Measurements from ENCODE around the gene BAK1.

Gene BAK1

GRCh38 chr6:33577106-33577535 lies 3.0 kb downstream of the BAK1 start:
- Histone ChIP-seq H3K27me3 (ENCODE audit: control insufficient read depth in 1 of 2, insufficient read depth in 2 of 2, low read length in 2 of 2) (no peaks in the 10 kb centered on the region), H3K9me3 (ENCODE audit: control insufficient read depth in 1 of 2, low read length in 2 of 2) (no peaks in the 10 kb centered on the region), H3K36me3 (ENCODE audit: control insufficient read depth in 1 of 2, insufficient read depth in 2 of 2, low read length in 2 of 2) (peaks cover 21 to 35% of the 10 kb centered on the region in 2 donors), H3K27ac (ENCODE audit: low read depth, low read length) (peak overlapping the region; percentile 96), H3K4me3 (ENCODE audit: low read depth in 1 of 2, low read length in 2 of 2) (peak overlapping the region; percentile 94 to 100), H3K4me1 (ENCODE audit: control insufficient read depth in 1 of 2, insufficient read depth in 2 of 2, low read length in 2 of 2) (peaks cover 19 to 27% of the 10 kb centered on the region in 2 donors), H3K9ac (ENCODE audit: low read depth in 1 of 2, low read length in 2 of 2) (peak overlapping the region; percentile 96 to 100)

GRCh38 chr6:33576668-33577067 lies 3.4 kb downstream of the BAK1 start:
- peak overlapping the region; percentile 50 to 62 for H3K4me3 ChIP-seq (ENCODE audit: low read depth in 1 of 2, low read length in 2 of 2)
- peaks cover 24 to 36% of the 10 kb centered on the region in 2 donors for H3K36me3 ChIP-seq (ENCODE audit: control insufficient read depth in 1 of 2, insufficient read depth in 2 of 2, low read length in 2 of 2)
- peak overlapping the region; percentile 96 for H3K27ac ChIP-seq (ENCODE audit: low read depth, low read length)
- no peaks in the 10 kb centered on the region for H3K9me3 ChIP-seq (ENCODE audit: control insufficient read depth in 1 of 2, low read length in 2 of 2)
- peaks cover 23 to 30% of the 10 kb centered on the region in 2 donors for H3K4me1 ChIP-seq (ENCODE audit: control insufficient read depth in 1 of 2, insufficient read depth in 2 of 2, low read length in 2 of 2)
- peak overlapping the region; percentile 69 to 100 for H3K9ac ChIP-seq (ENCODE audit: low read depth in 1 of 2, low read length in 2 of 2)
- H3K27me3 ChIP-seq (ENCODE audit: control insufficient read depth in 1 of 2, insufficient read depth in 2 of 2, low read length in 2 of 2): no peaks in the 10 kb centered on the region

GRCh38 chr6:33575211-33575610 lies 4.9 kb downstream of the BAK1 start:
- no peaks in the 10 kb centered on the region for H3K9me3 ChIP-seq (ENCODE audit: control insufficient read depth in 1 of 2, low read length in 2 of 2)
- H3K27me3 ChIP-seq (ENCODE audit: control insufficient read depth in 1 of 2, insufficient read depth in 2 of 2, low read length in 2 of 2): no peaks in the 10 kb centered on the region
- peaks cover 31 to 40% of the 10 kb centered on the region in 2 donors for H3K4me1 ChIP-seq (ENCODE audit: control insufficient read depth in 1 of 2, insufficient read depth in 2 of 2, low read length in 2 of 2)
- peaks cover 24 to 36% of the 10 kb centered on the region in 2 donors for H3K36me3 ChIP-seq (ENCODE audit: control insufficient read depth in 1 of 2, insufficient read depth in 2 of 2, low read length in 2 of 2)
- H3K27ac ChIP-seq (ENCODE audit: low read depth, low read length): no peak overlapping the region
- H3K9ac ChIP-seq (ENCODE audit: low read depth in 1 of 2, low read length in 2 of 2): no peak overlapping the region
- H3K4me3 ChIP-seq (ENCODE audit: low read depth in 1 of 2, low read length in 2 of 2): no peak overlapping the region

- no peaks in the 10 kb centered on the region for H3K9me3 ChIP-seq (ENCODE audit: control insufficient read depth in 1 of 2, low read length in 2 of 2)
- peak overlapping the region; percentile 85 to 93 for H3K4me3 ChIP-seq (ENCODE audit: low read depth in 1 of 2, low read length in 2 of 2)
- no peaks in the 10 kb centered on the region for H3K27me3 ChIP-seq (ENCODE audit: control insufficient read depth in 1 of 2, insufficient read depth in 2 of 2, low read length in 2 of 2)
- peaks cover 23 to 34% of the 10 kb centered on the region in 2 donors for H3K36me3 ChIP-seq (ENCODE audit: control insufficient read depth in 1 of 2, insufficient read depth in 2 of 2, low read length in 2 of 2)
- peaks cover 16 to 17% of the 10 kb centered on the region in 2 donors for H3K4me1 ChIP-seq (ENCODE audit: control insufficient read depth in 1 of 2, insufficient read depth in 2 of 2, low read length in 2 of 2)
- H3K27ac ChIP-seq (ENCODE audit: low read depth, low read length): peak overlapping the region; percentile 93
- peak overlapping the region; percentile 91 to 95 for H3K9ac ChIP-seq (ENCODE audit: low read depth in 1 of 2, low read length in 2 of 2)
These were observed 8.3 kb downstream of the BAK1 start for GRCh38 chr6:33571637-33572316.

GRCh38 chr6:33570806-33571636 lies 9.1 kb downstream of the BAK1 start:
- no peaks in the 10 kb centered on the region for H3K27me3 ChIP-seq (ENCODE audit: control insufficient read depth in 1 of 2, insufficient read depth in 2 of 2, low read length in 2 of 2)
- H3K27ac ChIP-seq (ENCODE audit: low read depth, low read length): peak overlapping the region; percentile 93
- peaks cover 13 to 14% of the 10 kb centered on the region in 2 donors for H3K4me1 ChIP-seq (ENCODE audit: control insufficient read depth in 1 of 2, insufficient read depth in 2 of 2, low read length in 2 of 2)
- H3K4me3 ChIP-seq (ENCODE audit: low read depth in 1 of 2, low read length in 2 of 2): peak overlapping the region; percentile 85 to 93
- H3K9me3 ChIP-seq (ENCODE audit: control insufficient read depth in 1 of 2, low read length in 2 of 2): no peaks in the 10 kb centered on the region
- H3K36me3 ChIP-seq (ENCODE audit: control insufficient read depth in 1 of 2, insufficient read depth in 2 of 2, low read length in 2 of 2): peaks cover 21 to 31% of the 10 kb centered on the region in 2 donors
- H3K9ac ChIP-seq (ENCODE audit: low read depth in 1 of 2, low read length in 2 of 2): peak overlapping the region; percentile 91 to 95

- no peak overlapping the region for H3K4me3 ChIP-seq (ENCODE audit: low read depth in 1 of 2, low read length in 2 of 2)
- no peak overlapping the region for H3K27ac ChIP-seq (ENCODE audit: low read depth, low read length)
- H3K4me1 ChIP-seq (ENCODE audit: control insufficient read depth in 1 of 2, insufficient read depth in 2 of 2, low read length in 2 of 2): peaks cover 13 to 14% of the 10 kb centered on the region in 2 donors
- peaks cover 5 to 10% of the 10 kb centered on the region in 2 donors for H3K36me3 ChIP-seq (ENCODE audit: control insufficient read depth in 1 of 2, insufficient read depth in 2 of 2, low read length in 2 of 2)
- H3K27me3 ChIP-seq (ENCODE audit: control insufficient read depth in 1 of 2, insufficient read depth in 2 of 2, low read length in 2 of 2): no peaks in the 10 kb centered on the region
- H3K9ac ChIP-seq (ENCODE audit: low read depth in 1 of 2, low read length in 2 of 2): no peak overlapping the region
- H3K9me3 ChIP-seq (ENCODE audit: control insufficient read depth in 1 of 2, low read length in 2 of 2): no peaks in the 10 kb centered on the region
These were observed 11.1 kb downstream of the BAK1 start for GRCh38 chr6:33568826-33569570.

GRCh38 chr6:33567836-33568235 lies 12.2 kb downstream of the BAK1 start:
- no peaks in the 10 kb centered on the region for H3K9me3 ChIP-seq (ENCODE audit: control insufficient read depth in 1 of 2, low read length in 2 of 2)
- no peak overlapping the region for H3K27ac ChIP-seq (ENCODE audit: low read depth, low read length)
- H3K9ac ChIP-seq (ENCODE audit: low read depth in 1 of 2, low read length in 2 of 2): no peak overlapping the region
- no peaks in the 10 kb centered on the region for H3K27me3 ChIP-seq (ENCODE audit: control insufficient read depth in 1 of 2, insufficient read depth in 2 of 2, low read length in 2 of 2)
- H3K4me1 ChIP-seq (ENCODE audit: control insufficient read depth in 1 of 2, insufficient read depth in 2 of 2, low read length in 2 of 2): peaks cover 13 to 14% of the 10 kb centered on the region in 2 donors
- H3K36me3 ChIP-seq (ENCODE audit: control insufficient read depth in 1 of 2, insufficient read depth in 2 of 2, low read length in 2 of 2): peaks cover 5 to 6% of the 10 kb centered on the region in 2 donors
- no peak overlapping the region for H3K4me3 ChIP-seq (ENCODE audit: low read depth in 1 of 2, low read length in 2 of 2)

GRCh38 chr6:33566182-33567084 lies 13.6 kb downstream of the BAK1 start:
- Histone ChIP-seq H3K36me3 (ENCODE audit: control insufficient read depth in 1 of 2, insufficient read depth in 2 of 2, low read length in 2 of 2) (no peaks in the 10 kb centered on the region), H3K27me3 (ENCODE audit: control insufficient read depth in 1 of 2, insufficient read depth in 2 of 2, low read length in 2 of 2) (no peaks in the 10 kb centered on the region), H3K4me3 (ENCODE audit: low read depth in 1 of 2, low read length in 2 of 2) (no peak overlapping the region), H3K27ac (ENCODE audit: low read depth, low read length) (no peak overlapping the region), H3K9me3 (ENCODE audit: control insufficient read depth in 1 of 2, low read length in 2 of 2) (no peaks in the 10 kb centered on the region), H3K4me1 (ENCODE audit: control insufficient read depth in 1 of 2, insufficient read depth in 2 of 2, low read length in 2 of 2) (peaks cover 5 to 8% of the 10 kb centered on the region in 2 donors), H3K9ac (ENCODE audit: low read depth in 1 of 2, low read length in 2 of 2) (no peak overlapping the region)

- Histone ChIP-seq H3K9ac (ENCODE audit: low read depth in 1 of 2, low read length in 2 of 2) (no peak overlapping the region), H3K4me1 (ENCODE audit: control insufficient read depth in 1 of 2, insufficient read depth in 2 of 2, low read length in 2 of 2) (no peaks in the 10 kb centered on the region), H3K36me3 (ENCODE audit: control insufficient read depth in 1 of 2, insufficient read depth in 2 of 2, low read length in 2 of 2) (no peaks in the 10 kb centered on the region), H3K9me3 (ENCODE audit: control insufficient read depth in 1 of 2, low read length in 2 of 2) (no peaks in the 10 kb centered on the region), H3K27me3 (ENCODE audit: control insufficient read depth in 1 of 2, insufficient read depth in 2 of 2, low read length in 2 of 2) (no peaks in the 10 kb centered on the region), H3K4me3 (ENCODE audit: low read depth in 1 of 2, low read length in 2 of 2) (no peak overlapping the region), H3K27ac (ENCODE audit: low read depth, low read length) (no peak overlapping the region)
These were observed 21.3 kb downstream of the BAK1 start for GRCh38 chr6:33558801-33559200.

Data from duodenal mucosa (tissue), 2 donors.